SK-N-SH (cell line): ENCODE results near the gene SPRED2. TPM values are rescaled to one million over a fixed set of nuclear protein-coding genes. Genes with fewer than 3 reads are reported as not detected.

Experiments
- CTCF ChIA-PET: fragments of 300-600, 350-600 bp; formaldehyde crosslinking; extraction: SDS; loops from one replicate; lab custom pipeline; 2021; lab: Yijun Ruan, JAX
- POLR2A ChIA-PET: fragments of 350-600 bp; sonication (Branson Sonifier 250); formaldehyde crosslinking; extraction: SDS; loops from one replicate; lab custom pipeline; 2020; ENCODE audit warnings: antibody characterized with exemption, inconsistent platforms; lab: Yijun Ruan, JAX
- DNase-seq: peaks from one replicate; pipeline ENCODE4 v3.0.0; 2012
- H2AFZ ChIP-seq: fragments of 200-600 bp; sonication (generic); 2 replicates; pipeline ENCODE4 v1.8.1; 2016; ENCODE audit warnings: antibody characterized with exemption, mild to moderate bottlenecking, low read depth
- H3F3A ChIP-seq: fragments of 200-600 bp; sonication (generic); replicated peaks from 2 replicates; pipeline ENCODE3; 2016; ENCODE audit warnings: antibody characterized with exemption, mild to moderate bottlenecking; ENCODE audit not compliant: insufficient read depth
- H3K27ac ChIP-seq, 2 experiments: fragments of 200-500 bp in 1 of 2; fragments of 200-600 bp in 1 of 2; sonication (Bioruptor generic) in 1 of 2; sonication (generic), shearing (Covaris generic) in 1 of 2; 2 replicates each; pipeline versions ENCODE4 v1.5.1 to v1.6.1; 2014 to 2016; ENCODE audit warnings: low read depth in 2 of 2, inconsistent platforms in 1 of 2, low read length in 1 of 2, mild to moderate bottlenecking in 1 of 2, mixed read lengths in 1 of 2
- H3K27me3 ChIP-seq: fragments of 200-600 bp; sonication (generic), shearing (Covaris generic); 2 replicates; pipeline ENCODE4 v1.6.1; 2016; ENCODE audit warnings: mixed run types; ENCODE audit not compliant: insufficient read depth
- H3K36me3 ChIP-seq, 2 experiments: fragments of 200-500 bp in 1 of 2; fragments of 200-600 bp in 1 of 2; sonication (Bioruptor generic) in 1 of 2; sonication (generic) in 1 of 2; replicated peaks in 1 of 2; 2 replicates each; pipeline versions ENCODE3 to v1.5.1; 2014 to 2016; ENCODE audit warnings: low read length in 1 of 2, mild to moderate bottlenecking in 1 of 2; ENCODE audit not compliant: insufficient read depth in 2 of 2, control insufficient read depth in 1 of 2
- H3K4me1 ChIP-seq, 2 experiments: fragments of 200-500 bp in 1 of 2; fragments of 200-600 bp in 1 of 2; sonication (Bioruptor generic) in 1 of 2; sonication (generic), shearing (Covaris generic) in 1 of 2; 2 replicates each; pipeline versions ENCODE4 v1.5.1 to v1.6.1; 2014 to 2016; ENCODE audit warnings: low read depth in 1 of 2, low read length in 1 of 2, mixed run types in 1 of 2; ENCODE audit not compliant: insufficient read depth in 2 of 2, control insufficient read depth in 1 of 2
- H3K4me2 ChIP-seq: fragments of 200-600 bp; sonication (generic), shearing (Covaris generic); 2 replicates; pipeline ENCODE4 v1.6.1; 2017; ENCODE audit warnings: mixed run types
- H3K4me3 ChIP-seq, 2 experiments: fragments of 200-500 bp in 1 of 2; fragments of 200-600 bp in 1 of 2; sonication (Bioruptor generic) in 1 of 2; sonication (generic), shearing (Covaris generic) in 1 of 2; 2 replicates each; pipeline versions ENCODE4 v1.5.1 to v1.8.1; 2014 to 2016; ENCODE audit warnings: low read depth in 2 of 2, inconsistent platforms in 1 of 2, low read length in 1 of 2, mild to moderate bottlenecking in 1 of 2, mixed read lengths in 1 of 2, moderate library complexity in 1 of 2
- H3K79me2 ChIP-seq: fragments of 200-600 bp; sonication (generic); 2 replicates; pipeline ENCODE4 v1.8.1; 2017; ENCODE audit warnings: mild to moderate bottlenecking; ENCODE audit not compliant: insufficient read depth
- H3K9ac ChIP-seq: fragments of 200-600 bp; sonication (generic); 2 replicates; pipeline ENCODE4 v1.6.1; 2017; ENCODE audit warnings: mixed run types
- H3K9me2 ChIP-seq: fragments of 200-600 bp; sonication (generic); 2 replicates; pipeline ENCODE4 v1.6.1; 2017; ENCODE audit warnings: mixed run types
- H3K9me3 ChIP-seq: fragments of 200-600 bp; sonication (generic); 2 replicates; pipeline ENCODE4 v1.6.1; 2017; ENCODE audit warnings: mixed run types, mild to moderate bottlenecking, moderate library complexity
- H4K20me1 ChIP-seq: fragments of 200-600 bp; sonication (generic); 2 replicates; pipeline ENCODE4 v1.6.1; 2017; ENCODE audit warnings: mild to moderate bottlenecking, mixed run types; ENCODE audit not compliant: insufficient read depth
- TAF1 ChIP-seq: IDR thresholded peaks from 2 replicates; pipeline ENCODE4 v1.6.1; 2012; ENCODE audit warnings: low read depth, mild to moderate bottlenecking, low read length, moderate library complexity, borderline replicate concordance
- TCF12 ChIP-seq: IDR thresholded peaks from 2 replicates; pipeline ENCODE4 v1.4.0; 2012
- WGBS: methylation state at CpG from one replicate; pipeline ENCODE4 v1.1.6; 2017; ENCODE audit warnings: low lambda C conversion rate; 5-methylcytosine and 5-hydroxymethylcytosine counted together
- polyA plus RNA-seq, 3 experiments: library from polyadenylated mRNA; depleted of rRNA; stranded (reverse); fragments of >200 nt; gene quantifications; 2 replicates each; pipeline ENCODE4 v1.2.3, GENCODE V29; 2012
- TF ChIP-seq, protein P1 (sequence below): IDR thresholded peaks from 2 replicates; pipeline ENCODE4 v1.6.1; 2012; ENCODE audit warnings: mild to moderate bottlenecking, low read depth, low read length, moderate library complexity
- TF ChIP-seq, protein P2 (sequence below): fragments of 150-350 bp; IDR thresholded peaks from 2 replicates; pipeline ENCODE4 v1.6.1; 2016; ENCODE audit warnings: mild to moderate bottlenecking, low read depth, low read length
- TF ChIP-seq, protein P3 (sequence below): IDR thresholded peaks from 2 replicates; pipeline ENCODE4; 2012
- TF ChIP-seq, protein P4 (sequence below): IDR thresholded peaks from 2 replicates; pipeline ENCODE4 v1.4.0; 2012; ENCODE audit warnings: low read depth, borderline replicate concordance

SPRED2 gene
- polyA plus RNA-seq, 1 of the 3 experiments (the other 2 are of a cell fraction) = 21.9 TPM

DNA sequence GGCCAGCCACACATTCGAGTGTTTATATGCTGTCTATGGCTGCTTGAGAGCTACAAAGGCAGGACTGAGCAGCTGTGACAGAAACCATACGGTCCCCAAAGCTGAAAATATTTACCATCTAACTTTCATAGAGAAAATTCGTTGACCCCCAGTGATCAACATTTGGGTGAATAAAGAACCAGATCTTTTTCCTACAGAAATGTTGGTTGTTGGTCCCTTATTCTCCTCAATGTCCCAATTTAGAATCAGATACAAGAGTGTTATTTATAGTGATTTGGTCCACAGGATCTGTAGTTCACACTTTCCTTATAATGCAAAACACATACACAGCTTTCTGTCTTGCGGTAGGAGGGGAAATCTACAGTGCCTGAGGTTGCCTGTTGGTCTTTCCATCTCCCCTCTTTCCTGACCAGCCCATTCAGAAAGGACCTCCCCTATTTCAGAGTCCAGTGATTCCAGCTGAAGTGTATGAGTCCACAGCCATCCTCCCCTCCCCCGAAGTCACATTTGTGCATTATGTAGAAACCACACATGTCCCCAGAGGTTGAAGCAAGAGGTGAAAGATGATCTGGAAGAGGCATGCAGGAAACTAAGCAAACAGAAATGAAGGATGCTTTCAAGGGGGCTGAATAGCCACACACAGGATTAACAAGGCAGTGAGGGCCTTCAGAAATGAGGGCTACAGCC is 61.9 kb downstream of the SPRED2 start (continued):
- TF ChIP-seq, protein P1, sequence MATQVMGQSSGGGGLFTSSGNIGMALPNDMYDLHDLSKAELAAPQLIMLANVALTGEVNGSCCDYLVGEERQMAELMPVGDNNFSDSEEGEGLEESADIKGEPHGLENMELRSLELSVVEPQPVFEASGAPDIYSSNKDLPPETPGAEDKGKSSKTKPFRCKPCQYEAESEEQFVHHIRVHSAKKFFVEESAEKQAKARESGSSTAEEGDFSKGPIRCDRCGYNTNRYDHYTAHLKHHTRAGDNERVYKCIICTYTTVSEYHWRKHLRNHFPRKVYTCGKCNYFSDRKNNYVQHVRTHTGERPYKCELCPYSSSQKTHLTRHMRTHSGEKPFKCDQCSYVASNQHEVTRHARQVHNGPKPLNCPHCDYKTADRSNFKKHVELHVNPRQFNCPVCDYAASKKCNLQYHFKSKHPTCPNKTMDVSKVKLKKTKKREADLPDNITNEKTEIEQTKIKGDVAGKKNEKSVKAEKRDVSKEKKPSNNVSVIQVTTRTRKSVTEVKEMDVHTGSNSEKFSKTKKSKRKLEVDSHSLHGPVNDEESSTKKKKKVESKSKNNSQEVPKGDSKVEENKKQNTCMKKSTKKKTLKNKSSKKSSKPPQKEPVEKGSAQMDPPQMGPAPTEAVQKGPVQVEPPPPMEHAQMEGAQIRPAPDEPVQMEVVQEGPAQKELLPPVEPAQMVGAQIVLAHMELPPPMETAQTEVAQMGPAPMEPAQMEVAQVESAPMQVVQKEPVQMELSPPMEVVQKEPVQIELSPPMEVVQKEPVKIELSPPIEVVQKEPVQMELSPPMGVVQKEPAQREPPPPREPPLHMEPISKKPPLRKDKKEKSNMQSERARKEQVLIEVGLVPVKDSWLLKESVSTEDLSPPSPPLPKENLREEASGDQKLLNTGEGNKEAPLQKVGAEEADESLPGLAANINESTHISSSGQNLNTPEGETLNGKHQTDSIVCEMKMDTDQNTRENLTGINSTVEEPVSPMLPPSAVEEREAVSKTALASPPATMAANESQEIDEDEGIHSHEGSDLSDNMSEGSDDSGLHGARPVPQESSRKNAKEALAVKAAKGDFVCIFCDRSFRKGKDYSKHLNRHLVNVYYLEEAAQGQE = no peak

DNA sequence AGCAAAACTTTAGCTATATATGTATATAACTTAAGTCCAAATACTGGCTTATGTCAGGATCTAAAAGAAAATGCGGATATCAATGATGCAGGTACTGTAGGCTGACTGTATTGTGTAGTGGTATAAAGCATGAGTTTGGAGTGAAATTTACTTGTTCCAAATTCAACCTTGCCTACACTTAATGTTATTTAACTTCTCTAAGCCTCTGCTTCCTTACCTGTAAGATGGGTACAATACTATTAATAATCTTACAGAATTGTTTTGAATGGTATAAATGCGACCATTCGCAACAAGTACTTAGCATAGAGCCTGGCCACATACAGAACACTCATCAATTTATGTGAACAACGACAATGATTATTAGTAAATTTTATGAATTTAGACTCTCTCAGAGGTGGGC is 62.4 kb downstream of the SPRED2 start:
- Histone ChIP-seq H3K4me1 (peaks cover 38 to 47% of the 10 kb centered on the region in 2 experiments), H3K36me3 (no peaks in the 10 kb centered on the region), H3K4me3 (no peak overlapping the region), H3K4me2 (no peak overlapping the region), H3K79me2 (peaks cover 87% of the 10 kb centered on the region), H3K9ac (no peak overlapping the region), H3K9me2 (no peaks in the 10 kb centered on the region), H3K27me3 (no peaks in the 10 kb centered on the region), H3K27ac (no peak overlapping the region; a peak in 1 of 4 replicates), H4K20me1 (peaks cover 65% of the 10 kb centered on the region), H3F3A (peaks cover 30% of the 10 kb centered on the region)
- CTCF ChIA-PET = no interaction called here
- POLR2A ChIA-PET = no interaction called here
- DNase-seq = no peak
- TF ChIP-seq, protein P2, sequence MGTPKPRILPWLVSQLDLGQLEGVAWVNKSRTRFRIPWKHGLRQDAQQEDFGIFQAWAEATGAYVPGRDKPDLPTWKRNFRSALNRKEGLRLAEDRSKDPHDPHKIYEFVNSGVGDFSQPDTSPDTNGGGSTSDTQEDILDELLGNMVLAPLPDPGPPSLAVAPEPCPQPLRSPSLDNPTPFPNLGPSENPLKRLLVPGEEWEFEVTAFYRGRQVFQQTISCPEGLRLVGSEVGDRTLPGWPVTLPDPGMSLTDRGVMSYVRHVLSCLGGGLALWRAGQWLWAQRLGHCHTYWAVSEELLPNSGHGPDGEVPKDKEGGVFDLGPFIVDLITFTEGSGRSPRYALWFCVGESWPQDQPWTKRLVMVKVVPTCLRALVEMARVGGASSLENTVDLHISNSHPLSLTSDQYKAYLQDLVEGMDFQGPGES = no peak
- TF ChIP-seq, protein P3, sequence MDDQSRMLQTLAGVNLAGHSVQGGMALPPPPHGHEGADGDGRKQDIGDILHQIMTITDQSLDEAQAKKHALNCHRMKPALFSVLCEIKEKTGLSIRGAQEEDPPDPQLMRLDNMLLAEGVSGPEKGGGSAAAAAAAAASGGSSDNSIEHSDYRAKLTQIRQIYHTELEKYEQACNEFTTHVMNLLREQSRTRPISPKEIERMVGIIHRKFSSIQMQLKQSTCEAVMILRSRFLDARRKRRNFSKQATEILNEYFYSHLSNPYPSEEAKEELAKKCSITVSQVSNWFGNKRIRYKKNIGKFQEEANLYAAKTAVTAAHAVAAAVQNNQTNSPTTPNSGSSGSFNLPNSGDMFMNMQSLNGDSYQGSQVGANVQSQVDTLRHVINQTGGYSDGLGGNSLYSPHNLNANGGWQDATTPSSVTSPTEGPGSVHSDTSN = no peak
- TF ChIP-seq, protein P4, sequence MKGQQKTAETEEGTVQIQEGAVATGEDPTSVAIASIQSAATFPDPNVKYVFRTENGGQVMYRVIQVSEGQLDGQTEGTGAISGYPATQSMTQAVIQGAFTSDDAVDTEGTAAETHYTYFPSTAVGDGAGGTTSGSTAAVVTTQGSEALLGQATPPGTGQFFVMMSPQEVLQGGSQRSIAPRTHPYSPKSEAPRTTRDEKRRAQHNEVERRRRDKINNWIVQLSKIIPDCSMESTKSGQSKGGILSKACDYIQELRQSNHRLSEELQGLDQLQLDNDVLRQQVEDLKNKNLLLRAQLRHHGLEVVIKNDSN = no peak
- TF ChIP-seq TCF12 (no peak), TAF1 (no peak)
- TF ChIP-seq, all 33 proteins: peak for 0
- no peaks in the 10 kb centered on the region for H3K9me3 ChIP-seq
- no peak overlapping the region for H2AFZ ChIP-seq
- 94% methylated on average over 4 of the region's 4 CpGs for WGBS
